Lung (tissue), 12 donors: Measurements from ENCODE around the gene NLRP8. TPM values are rescaled to one million over a fixed set of nuclear protein-coding genes. Genes with fewer than 3 reads are reported as not detected.

ENCODE experiments used
- ATAC-seq: fragments of 200-7000 bp; cut with Tn5 transposase; one replicate; pipeline ENCODE4 v1.9.1; 2020; ENCODE audit warnings: moderate number of reproducible peaks; ENCODE audit not compliant: insufficient read depth, low FRiP score
- DNase-seq, 3 donors: peaks; one replicate each; pipeline ENCODE4 v3.0.0-alpha.2; 2013 to 2017
- H3K27ac ChIP-seq, 2 donors: one replicate each; pipeline ENCODE4 v1.5.1; 2013; ENCODE audit warnings: mild to moderate bottlenecking in 2 of 2, moderate library complexity in 2 of 2, control low read depth in 1 of 2, inconsistent platforms in 1 of 2, low read depth in 1 of 2, low read length in 1 of 2
- H3K27me3 ChIP-seq, 3 donors: one replicate each; pipeline ENCODE4 v1.5.1; 2013; ENCODE audit warnings: low read length in 2 of 3; ENCODE audit not compliant: control insufficient read depth in 3 of 3, insufficient read depth in 3 of 3
- H3K36me3 ChIP-seq, 4 donors: one replicate each; pipeline ENCODE4 v1.5.1; 2013; ENCODE audit warnings: low read length in 4 of 4, mild to moderate bottlenecking in 1 of 4, moderate library complexity in 1 of 4; ENCODE audit not compliant: control insufficient read depth in 4 of 4, insufficient read depth in 4 of 4
- H3K4me1 ChIP-seq, 5 donors: one replicate each; pipeline ENCODE4 v1.5.1; 2013; ENCODE audit warnings: low read length in 5 of 5, mild to moderate bottlenecking in 2 of 5, moderate library complexity in 1 of 5; ENCODE audit not compliant: control insufficient read depth in 5 of 5, insufficient read depth in 5 of 5
- H3K4me3 ChIP-seq: one replicate; pipeline ENCODE4 v1.5.1; 2013; ENCODE audit warnings: mild to moderate bottlenecking, control low read depth, moderate library complexity
- H3K9ac ChIP-seq, 2 donors: one replicate each; pipeline ENCODE4 v1.5.1; 2013; ENCODE audit warnings: low read length in 2 of 2, control low read depth in 1 of 2; ENCODE audit not compliant: insufficient read depth in 1 of 2
- H3K9me3 ChIP-seq, 4 donors: one replicate each; pipeline ENCODE4 v1.5.1; 2013; ENCODE audit warnings: low read length in 3 of 4, mild to moderate bottlenecking in 1 of 4, moderate library complexity in 1 of 4; ENCODE audit not compliant: control insufficient read depth in 4 of 4, insufficient read depth in 3 of 4
- WGBS, 2 donors: extraction: QIAGEN DNeasy Blood & Tissue Kit; methylation state at CpG; one replicate each; pipeline ENCODE4 v1.1.7; 2013; 5-methylcytosine and 5-hydroxymethylcytosine counted together
- polyA plus RNA-seq, 2 donors: library from polyadenylated mRNA; stranded (reverse); fragments of 200-250 nt; gene quantifications; one replicate each; pipeline ENCODE4 v1.2.1, GENCODE V29; 2013
- total RNA-seq, 2 donors: library from RNA; depleted of rRNA in 1 of 2; stranded (reverse); fragments of >200 nt in 1 of 2; gene quantifications; one replicate each; pipeline ENCODE4 v1.2.1, GENCODE V29; 2014 to 2021
- TF ChIP-seq, protein P1 (sequence below): IDR thresholded peaks from 2 replicates; pipeline ENCODE4 v1.5.1; 2012; ENCODE audit warnings: mild to moderate bottlenecking; ENCODE audit errors: control extremely low read depth, extremely low read depth
- donor health status: control.
- donor health status: control.
- donor health status: Bipolar disorder and iron deficiency.
- donor health status: healthy.
- donor health status: DM: yes; HTN: yes; CAD: no.

The NLRP8 gene
- total and polyA plus RNA-seq, 4 donors: not detected

GRCh38 chr19:55902080-55902751, 45.4 kb upstream of the NLRP8 start:
- DNase-seq (no peak), ATAC-seq (no peak)
- Histone ChIP-seq H3K27me3 (no peaks in the 10 kb centered on the region), H3K36me3 (no peaks in the 10 kb centered on the region), H3K4me3 (no peak overlapping the region), H3K9ac (no peak overlapping the region), H3K27ac (no peak overlapping the region), H3K9me3 (peaks cover 0 to 11% (median 4%) of the 10 kb centered on the region in 4 donors), H3K4me1 (no peaks in the 10 kb centered on the region)
- TF ChIP-seq, protein P1, sequence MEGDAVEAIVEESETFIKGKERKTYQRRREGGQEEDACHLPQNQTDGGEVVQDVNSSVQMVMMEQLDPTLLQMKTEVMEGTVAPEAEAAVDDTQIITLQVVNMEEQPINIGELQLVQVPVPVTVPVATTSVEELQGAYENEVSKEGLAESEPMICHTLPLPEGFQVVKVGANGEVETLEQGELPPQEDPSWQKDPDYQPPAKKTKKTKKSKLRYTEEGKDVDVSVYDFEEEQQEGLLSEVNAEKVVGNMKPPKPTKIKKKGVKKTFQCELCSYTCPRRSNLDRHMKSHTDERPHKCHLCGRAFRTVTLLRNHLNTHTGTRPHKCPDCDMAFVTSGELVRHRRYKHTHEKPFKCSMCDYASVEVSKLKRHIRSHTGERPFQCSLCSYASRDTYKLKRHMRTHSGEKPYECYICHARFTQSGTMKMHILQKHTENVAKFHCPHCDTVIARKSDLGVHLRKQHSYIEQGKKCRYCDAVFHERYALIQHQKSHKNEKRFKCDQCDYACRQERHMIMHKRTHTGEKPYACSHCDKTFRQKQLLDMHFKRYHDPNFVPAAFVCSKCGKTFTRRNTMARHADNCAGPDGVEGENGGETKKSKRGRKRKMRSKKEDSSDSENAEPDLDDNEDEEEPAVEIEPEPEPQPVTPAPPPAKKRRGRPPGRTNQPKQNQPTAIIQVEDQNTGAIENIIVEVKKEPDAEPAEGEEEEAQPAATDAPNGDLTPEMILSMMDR: no peak
- 79 to 85% methylated on average over 9 of the region's 9 CpGs for WGBS, 2 donors

- WGBS, 2 donors: 78 to 80% methylated on average over 7 of the region's 7 CpGs
- TF ChIP-seq, protein P1: no peak
- Histone ChIP-seq H3K4me1 (no peaks in the 10 kb centered on the region), H3K27me3 (no peaks in the 10 kb centered on the region), H3K4me3 (no peak overlapping the region), H3K36me3 (no peaks in the 10 kb centered on the region), H3K9me3 (peaks cover 0 to 10% (median 4%) of the 10 kb centered on the region in 4 donors), H3K27ac (no peak overlapping the region), H3K9ac (no peak overlapping the region)
- no peak for ATAC-seq
- DNase-seq: no peak
Observed at GRCh38 chr19:55907286-55907685, 40.3 kb upstream of the NLRP8 start.

DNA sequence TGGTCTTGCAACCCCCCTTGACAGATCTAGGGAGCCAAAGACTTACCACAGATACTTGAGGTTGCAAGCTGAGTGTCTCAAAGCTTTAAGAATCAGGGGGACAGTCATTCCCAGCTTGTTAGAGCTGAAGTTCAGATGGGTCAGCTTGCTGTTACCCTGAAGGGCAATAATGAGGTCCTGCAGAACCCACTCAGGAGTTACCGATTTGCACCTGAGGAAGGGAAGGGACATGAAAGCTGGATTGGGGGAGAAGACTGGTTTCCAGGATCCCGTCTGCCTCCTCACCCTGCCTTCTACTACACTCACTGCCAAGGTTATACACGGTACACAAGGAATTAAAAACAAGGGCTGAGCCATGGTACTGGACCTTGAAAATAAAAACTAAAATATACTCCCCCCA, 39.9 kb upstream of the NLRP8 start:
- H3K9ac ChIP-seq: no peak overlapping the region
- H3K4me3 ChIP-seq: no peak overlapping the region
- H3K4me1 ChIP-seq: no peaks in the 10 kb centered on the region
- H3K27ac ChIP-seq: no peak overlapping the region
- no peaks in the 10 kb centered on the region for H3K36me3 ChIP-seq
- no peaks in the 10 kb centered on the region for H3K27me3 ChIP-seq
- H3K9me3 ChIP-seq: peaks cover 0 to 13% (median 3%) of the 10 kb centered on the region in 4 donors
- DNase-seq (no peak), ATAC-seq (no peak)
- TF ChIP-seq, protein P1: no peak
- WGBS, 2 donors: 82 to 92% methylated on average over 3 of the region's 3 CpGs

DNA sequence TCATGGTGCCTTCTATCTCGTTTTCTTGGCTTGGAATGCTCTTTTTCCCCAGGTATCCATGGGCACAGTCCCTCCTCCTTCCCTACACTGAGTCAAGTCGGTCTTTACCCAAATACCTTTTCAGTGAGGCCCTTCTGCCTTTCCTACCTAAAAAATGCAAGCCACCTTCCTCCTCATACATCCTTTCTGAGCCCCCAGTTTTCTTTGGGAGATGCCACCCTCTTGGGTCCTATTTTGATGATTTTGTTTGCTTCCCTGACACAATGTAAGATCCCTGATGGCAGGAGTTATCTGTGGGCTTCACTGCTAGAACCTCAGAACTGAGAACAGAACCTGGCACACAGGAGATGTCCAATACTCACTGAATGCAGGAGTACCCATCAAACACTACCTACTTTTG, 37.8 kb upstream of the NLRP8 start:
- Histone ChIP-seq H3K4me3 (no peak overlapping the region), H3K4me1 (no peaks in the 10 kb centered on the region), H3K27ac (no peak overlapping the region), H3K9me3 (peaks cover 0 to 16% (median 3%) of the 10 kb centered on the region in 4 donors), H3K36me3 (no peaks in the 10 kb centered on the region), H3K9ac (no peak overlapping the region), H3K27me3 (no peaks in the 10 kb centered on the region)
- TF ChIP-seq, protein P1: no peak
- ATAC-seq (no peak), DNase-seq (no peak)
- WGBS, 2 donors: 37 to 40% methylated on average over 2 of the region's 2 CpGs
